ENCODE results near the gene KRT4. TPM values are rescaled to one million over a fixed set of nuclear protein-coding genes. Genes with fewer than 3 reads are reported as not detected.
"Not testable (repeated sequence)": the region's sequence is repeated elsewhere in the genome, so short reads cannot be mapped to it uniquely, and the experiment has no call there.

The KRT4 gene
- total RNA-seq, 1 donor: not detected

DNA sequence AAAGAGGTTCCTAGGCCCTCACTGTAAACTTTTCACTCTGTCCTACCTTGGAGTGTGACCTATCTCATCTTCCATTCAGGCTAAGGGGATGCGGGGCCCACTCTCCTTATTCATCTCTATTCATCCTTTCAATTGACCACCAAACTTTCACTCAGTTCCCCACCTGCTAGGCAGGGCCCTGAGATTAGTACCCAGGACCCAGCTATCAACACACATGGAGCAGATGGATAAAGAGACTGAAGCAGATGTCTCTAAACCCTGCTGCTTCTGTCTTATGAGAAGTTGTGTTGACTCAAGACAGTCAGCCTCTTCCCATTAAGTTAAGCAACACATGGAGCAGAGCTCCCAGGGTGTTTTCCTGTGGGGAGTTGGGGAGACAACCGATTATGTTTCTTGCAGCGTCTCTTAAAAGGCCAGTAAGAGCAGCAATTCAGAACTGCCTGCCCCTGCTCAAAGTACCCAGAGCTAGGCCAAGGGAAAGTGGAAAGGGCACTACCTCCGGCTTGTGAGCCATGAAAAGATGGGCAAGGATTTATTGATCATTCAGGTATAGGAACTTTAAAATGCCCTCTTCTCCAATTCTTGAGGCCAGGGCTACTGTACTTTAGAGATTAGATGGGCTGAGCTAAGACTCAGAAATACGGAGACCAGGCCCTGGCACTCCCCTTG, 47.4 kb downstream of the KRT4 start:
- no peak for DNase-seq (ENCODE audit: low read depth)

GRCh38 chr12:52765702-52766101, 48.2 kb downstream of the KRT4 start:
- TF ChIP-seq, protein P1, sequence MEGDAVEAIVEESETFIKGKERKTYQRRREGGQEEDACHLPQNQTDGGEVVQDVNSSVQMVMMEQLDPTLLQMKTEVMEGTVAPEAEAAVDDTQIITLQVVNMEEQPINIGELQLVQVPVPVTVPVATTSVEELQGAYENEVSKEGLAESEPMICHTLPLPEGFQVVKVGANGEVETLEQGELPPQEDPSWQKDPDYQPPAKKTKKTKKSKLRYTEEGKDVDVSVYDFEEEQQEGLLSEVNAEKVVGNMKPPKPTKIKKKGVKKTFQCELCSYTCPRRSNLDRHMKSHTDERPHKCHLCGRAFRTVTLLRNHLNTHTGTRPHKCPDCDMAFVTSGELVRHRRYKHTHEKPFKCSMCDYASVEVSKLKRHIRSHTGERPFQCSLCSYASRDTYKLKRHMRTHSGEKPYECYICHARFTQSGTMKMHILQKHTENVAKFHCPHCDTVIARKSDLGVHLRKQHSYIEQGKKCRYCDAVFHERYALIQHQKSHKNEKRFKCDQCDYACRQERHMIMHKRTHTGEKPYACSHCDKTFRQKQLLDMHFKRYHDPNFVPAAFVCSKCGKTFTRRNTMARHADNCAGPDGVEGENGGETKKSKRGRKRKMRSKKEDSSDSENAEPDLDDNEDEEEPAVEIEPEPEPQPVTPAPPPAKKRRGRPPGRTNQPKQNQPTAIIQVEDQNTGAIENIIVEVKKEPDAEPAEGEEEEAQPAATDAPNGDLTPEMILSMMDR (IDR thresholded peaks at IDR 0.05; ENCODE audit: insufficient read depth, low read depth, low read length): no peak
- no peak for DNase-seq (ENCODE audit: low read depth)
- no peak overlapping the region for H3K4me3 ChIP-seq (ENCODE audit: low read depth, low read length)

More for the DNA sequence above, 47.4 kb downstream of the KRT4 start:
- TF ChIP-seq, protein P1 (IDR thresholded peaks at IDR 0.05; ENCODE audit: insufficient read depth, low read depth, low read length): no peak
- H3K4me3 ChIP-seq (ENCODE audit: low read depth, low read length): no peak overlapping the region

DNA sequence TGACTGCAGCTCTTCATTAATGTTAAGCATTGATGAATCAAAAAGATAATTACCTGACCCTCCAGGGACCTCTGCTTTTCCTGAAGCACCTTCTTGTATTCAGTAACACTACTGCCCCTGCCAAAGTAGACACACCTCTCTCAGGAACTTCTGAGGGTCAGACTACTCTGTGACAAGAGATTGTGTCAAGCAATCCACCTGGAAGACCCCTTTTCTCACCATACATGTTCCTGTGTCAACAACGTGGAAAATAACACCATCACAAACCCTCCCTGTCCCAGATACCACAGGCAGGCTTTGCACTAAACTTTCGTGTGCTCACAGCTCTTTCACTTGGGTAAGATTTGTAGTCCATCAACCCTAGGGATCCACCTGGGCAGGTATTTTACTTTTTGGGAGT, 49.9 kb downstream of the KRT4 start:
- DNase-seq (ENCODE audit: low read depth): no peak
- TF ChIP-seq, protein P1 (IDR thresholded peaks at IDR 0.05; ENCODE audit: insufficient read depth, low read depth, low read length): no peak
- H3K4me3 ChIP-seq (ENCODE audit: low read depth, low read length): no peak overlapping the region

DNA sequence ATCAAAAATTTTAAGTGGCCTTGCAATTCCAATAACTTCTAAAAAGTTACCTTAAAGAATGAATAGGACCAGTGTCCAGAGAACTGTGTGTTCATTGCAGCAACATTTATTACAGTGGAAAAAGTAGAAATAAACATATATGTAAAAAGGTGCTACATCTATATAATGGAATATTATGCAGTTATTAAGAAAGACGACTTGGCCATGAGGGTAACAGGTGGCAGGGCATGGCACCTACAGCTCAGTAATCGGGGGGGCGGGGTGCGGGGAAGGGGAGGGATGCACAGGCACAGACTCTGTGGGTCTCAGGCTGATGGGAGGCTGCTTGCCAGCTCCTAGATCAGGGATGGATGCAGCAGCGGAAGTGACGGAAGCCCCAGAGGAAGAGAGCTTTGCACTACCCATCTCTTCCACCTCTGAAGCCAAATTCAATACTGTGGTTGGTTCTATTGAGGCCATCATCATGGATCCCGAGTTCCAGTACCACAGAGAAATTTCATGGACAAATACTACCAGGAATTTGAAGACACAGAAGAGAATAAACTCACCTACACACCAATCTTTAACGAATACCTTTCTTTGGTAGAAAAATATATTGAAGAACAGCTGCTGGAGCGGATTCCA, 50.8 kb downstream of the KRT4 start:
- no peak overlapping the region for H3K4me3 ChIP-seq (ENCODE audit: low read depth, low read length)
- DNase-seq (ENCODE audit: low read depth): no peak
- TF ChIP-seq, protein P1 (IDR thresholded peaks at IDR 0.05; ENCODE audit: insufficient read depth, low read depth, low read length): no peak

- no peak for DNase-seq (ENCODE audit: low read depth)
- H3K4me3 ChIP-seq (ENCODE audit: low read depth, low read length): no peak overlapping the region
- TF ChIP-seq, protein P1 (IDR thresholded peaks at IDR 0.05; ENCODE audit: insufficient read depth, low read depth, low read length): no peak
Observed at GRCh38 chr12:52761802-52762201, 52.1 kb downstream of the KRT4 start.

- not testable (repeated sequence) for DNase-seq (ENCODE audit: low read depth); H3K4me3 ChIP-seq (ENCODE audit: low read depth, low read length)
Observed at GRCh38 chr12:52761218-52761617, 52.7 kb downstream of the KRT4 start.

DNA sequence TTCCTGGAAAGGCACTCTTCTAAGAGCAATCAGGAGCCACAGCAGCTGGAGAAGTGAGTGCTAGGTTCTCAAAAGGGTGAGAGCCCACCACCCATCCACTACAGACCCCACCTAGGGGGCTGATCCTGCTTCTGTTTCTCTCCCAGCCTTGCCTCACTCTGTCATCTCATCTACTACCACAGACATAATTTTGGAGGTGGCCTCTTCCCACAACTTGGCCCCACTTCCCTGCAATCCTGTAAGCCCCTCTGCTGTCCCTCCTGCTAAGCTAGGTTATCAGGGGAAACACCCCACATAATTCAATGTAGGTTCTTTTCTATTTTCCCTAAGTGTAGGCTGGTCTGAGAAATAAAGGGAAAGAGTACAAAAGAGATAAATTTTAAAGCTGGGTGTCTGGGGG, 53.3 kb downstream of the KRT4 start:
- TF ChIP-seq, protein P1 (IDR thresholded peaks at IDR 0.05; ENCODE audit: insufficient read depth, low read depth, low read length): no peak
- H3K4me3 ChIP-seq (ENCODE audit: low read depth, low read length): no peak overlapping the region
- no peak for DNase-seq (ENCODE audit: low read depth)

Measured in fibroblast of villous mesenchyme (primary cell).